Measurements from ENCODE around the gene DTNBP1.

Gene DTNBP1

DNA sequence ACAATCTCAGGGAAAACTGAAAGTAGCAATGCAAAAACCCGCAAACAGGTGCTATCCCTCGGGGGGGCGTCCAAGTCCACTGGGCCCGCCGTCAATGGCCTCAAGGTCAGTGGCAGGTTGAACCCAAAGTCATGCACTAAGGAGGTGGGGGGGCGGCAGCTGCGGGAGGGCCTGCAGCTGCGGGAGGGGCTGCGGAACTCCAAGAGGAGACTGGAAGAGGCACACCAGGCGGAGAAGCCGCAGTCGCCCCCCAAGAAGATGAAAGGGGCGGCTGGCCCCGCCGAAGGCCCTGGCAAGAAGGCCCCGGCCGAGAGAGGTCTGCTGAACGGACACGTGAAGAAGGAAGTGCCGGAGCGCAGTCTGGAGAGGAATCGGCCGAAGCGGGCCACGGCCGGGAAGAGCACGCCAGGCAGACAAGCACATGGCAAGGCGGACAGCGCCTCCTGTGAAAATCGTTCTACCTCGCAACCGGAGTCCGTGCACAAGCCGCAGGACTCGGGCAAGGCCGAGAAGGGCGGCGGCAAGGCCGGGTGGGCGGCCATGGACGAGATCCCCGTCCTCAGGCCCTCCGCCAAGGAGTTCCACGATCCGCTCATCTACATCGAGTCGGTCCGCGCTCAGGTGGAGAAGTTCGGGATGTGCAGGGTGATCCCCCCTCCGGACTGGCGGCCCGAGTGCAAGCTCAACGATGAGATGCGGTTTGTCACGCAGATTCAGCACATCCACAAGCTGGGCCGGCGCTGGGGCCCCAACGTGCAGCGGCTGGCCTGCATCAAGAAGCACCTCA, 166.3 kb downstream of the DTNBP1 start:
- H3K4me3 ChIP-seq (replicated peaks; ENCODE audit: low read depth, low read length): no peak overlapping the region
- no peak for TF ChIP-seq CTCF (IDR thresholded peaks at IDR 0.05; ENCODE audit: low read length, missing control alignments)
- DNase-seq (ENCODE audit: low read depth): no peak

GRCh38 chr6:15495375-15495901, 167.4 kb downstream of the DTNBP1 start:
- TF ChIP-seq CTCF (IDR thresholded peaks at IDR 0.05; ENCODE audit: low read length, missing control alignments): no peak
- DNase-seq (ENCODE audit: low read depth): peak; percentile 47
- no peak overlapping the region for H3K4me3 ChIP-seq (replicated peaks; ENCODE audit: low read depth, low read length)

DNA sequence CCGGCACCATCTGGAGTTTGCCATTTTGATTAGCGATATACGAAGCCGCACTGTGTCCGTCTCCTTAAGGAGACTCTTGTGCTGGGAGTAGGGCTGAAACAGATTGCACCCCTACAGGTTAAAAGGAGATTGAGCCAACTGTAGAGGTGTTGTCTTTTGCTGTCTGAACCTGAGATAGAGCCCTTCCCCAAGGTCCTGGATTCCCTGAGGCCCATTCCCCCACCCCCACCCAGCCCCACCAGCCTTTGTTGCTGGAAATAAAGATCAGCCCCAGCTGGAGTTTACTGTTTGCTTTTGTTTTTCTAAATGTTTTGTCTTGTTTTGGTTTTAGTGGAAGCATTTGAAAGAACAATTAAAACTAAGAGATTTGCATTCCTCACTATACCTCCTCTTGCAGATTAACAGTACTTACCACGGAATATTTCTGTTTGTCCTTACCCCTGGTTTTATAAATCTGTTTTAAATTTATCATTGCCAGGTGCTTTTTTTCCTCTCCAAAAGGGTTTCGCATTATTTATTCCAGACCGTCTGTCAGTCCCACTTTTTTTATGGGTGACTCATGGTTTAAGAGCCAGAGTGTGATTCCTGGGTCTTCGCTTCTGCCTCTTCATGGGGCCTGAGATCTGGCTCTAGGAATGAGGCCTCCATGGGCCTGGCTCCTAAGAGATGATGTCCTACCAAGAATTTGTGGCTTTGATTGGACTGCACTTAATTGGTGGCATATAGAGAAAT, 169.2 kb downstream of the DTNBP1 start:
- DNase-seq (ENCODE audit: low read depth): no peak
- no peak overlapping the region for H3K4me3 ChIP-seq (replicated peaks; ENCODE audit: low read depth, low read length)
- TF ChIP-seq CTCF (IDR thresholded peaks at IDR 0.05; ENCODE audit: low read length, missing control alignments): no peak

DNA sequence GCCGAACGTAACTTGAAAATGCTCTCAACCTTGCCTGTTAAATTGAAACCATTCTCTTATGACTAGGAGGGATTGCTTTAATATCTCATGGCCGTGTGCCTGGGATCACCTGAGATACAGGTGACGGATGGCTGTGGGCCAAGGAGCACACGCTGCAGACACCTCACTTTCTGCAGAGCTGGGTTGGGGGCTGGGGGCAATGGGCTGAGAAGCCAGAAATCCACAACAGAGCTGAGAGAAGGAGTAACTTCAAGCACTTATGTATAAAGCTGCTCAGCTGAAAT, 170.9 kb downstream of the DTNBP1 start:
- TF ChIP-seq CTCF (IDR thresholded peaks at IDR 0.05; ENCODE audit: low read length, missing control alignments): no peak
- H3K4me3 ChIP-seq (replicated peaks; ENCODE audit: low read depth, low read length): no peak overlapping the region
- no peak for DNase-seq (ENCODE audit: low read depth)

DNA sequence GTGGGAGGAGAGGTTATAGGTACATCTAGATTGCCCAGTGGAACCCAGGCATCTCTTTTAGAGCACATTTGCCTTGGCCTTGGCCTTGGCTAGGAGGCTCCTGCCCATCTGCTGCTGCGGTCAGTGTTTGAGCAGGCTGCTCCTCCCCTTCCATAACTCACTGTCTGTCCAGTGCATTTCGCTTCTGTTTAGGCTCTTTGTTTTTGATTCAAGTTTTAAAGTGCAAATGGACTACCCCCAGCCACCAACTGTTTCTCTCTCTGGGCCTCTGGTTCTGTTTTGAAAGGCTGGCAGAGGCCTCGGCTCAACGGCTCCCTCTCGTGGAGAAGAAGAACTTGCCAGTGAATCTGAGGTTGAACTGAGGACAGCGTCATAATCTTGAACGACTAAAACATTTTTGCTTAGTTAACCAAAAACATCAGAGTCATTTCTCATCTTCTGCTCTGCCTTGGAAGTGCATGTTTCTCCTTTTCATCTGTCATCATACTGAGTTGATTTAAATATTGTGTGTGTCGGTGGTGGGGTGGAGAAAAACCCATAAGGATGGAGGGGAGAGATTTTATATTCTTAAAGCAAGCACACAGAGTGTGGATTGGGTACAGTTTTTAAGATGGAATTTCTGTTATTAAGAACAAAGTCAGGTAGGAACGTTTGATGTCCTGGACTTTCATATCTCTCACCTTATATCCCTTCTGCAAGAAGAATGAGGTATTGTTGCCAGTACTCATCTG, 171.4 kb downstream of the DTNBP1 start:
- peak; percentile 80 for DNase-seq (ENCODE audit: low read depth)
- no peak overlapping the region for H3K4me3 ChIP-seq (replicated peaks; ENCODE audit: low read depth, low read length)
- TF ChIP-seq CTCF (IDR thresholded peaks at IDR 0.05; ENCODE audit: low read length, missing control alignments): no peak

- TF ChIP-seq CTCF (IDR thresholded peaks at IDR 0.05; ENCODE audit: low read length, missing control alignments): no peak
- DNase-seq (ENCODE audit: low read depth): no peak
- H3K4me3 ChIP-seq (replicated peaks; ENCODE audit: low read depth, low read length): no peak overlapping the region
Observed at GRCh38 chr6:15490242-15491100, 172.4 kb downstream of the DTNBP1 start.

Measured in fibroblast of pulmonary artery (primary cell).